ENCODE results near the gene ADIRF.
"Not testable (repeated sequence)": the region's sequence is repeated elsewhere in the genome, so short reads cannot be mapped to it uniquely, and the experiment has no call there.

Gene ADIRF

DNA sequence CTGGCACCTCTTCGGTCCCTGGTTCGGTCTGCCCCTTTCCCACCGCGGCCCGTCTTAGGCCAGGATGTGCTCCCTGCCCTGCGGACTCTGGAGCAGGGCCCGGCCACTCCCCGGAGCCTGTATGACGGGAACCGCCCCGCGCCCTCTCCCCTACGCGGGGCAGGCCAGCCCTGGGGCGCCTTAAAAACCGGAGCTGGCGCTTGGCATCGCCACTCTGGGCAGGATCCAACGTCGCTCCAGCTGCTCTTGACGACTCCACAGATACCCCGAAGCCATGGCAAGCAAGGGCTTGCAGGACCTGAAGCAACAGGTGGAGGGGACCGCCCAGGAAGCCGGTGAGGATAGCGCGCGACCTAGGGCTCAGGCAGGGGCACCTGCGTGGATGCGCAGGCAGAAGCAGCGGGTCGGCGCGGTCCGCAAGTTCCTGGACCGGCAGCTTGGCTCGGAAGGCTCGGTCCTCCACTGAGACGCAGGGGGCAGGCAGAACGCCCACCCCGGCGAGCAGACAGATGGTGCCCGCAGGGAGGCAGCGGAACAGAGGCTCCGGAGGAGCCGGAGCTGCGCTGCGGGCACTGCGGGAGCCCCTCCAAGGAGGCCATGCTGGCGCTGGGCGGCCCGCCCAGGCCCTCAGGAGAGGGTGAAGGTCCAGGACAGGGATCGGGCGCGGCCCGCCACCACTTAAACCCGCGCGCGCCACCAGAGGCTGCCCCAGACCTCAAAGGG, at the start of gene ADIRF:
Gene ADIRF (plus strand): TSS at position 212 of the 723 bp plus-strand sequence. CDS start 63 bp downstream, at position 275.
- DNase-seq = no peak

GRCh38 chr10:86922553-86922961, 45.7 kb upstream of the ADIRF start:
- no peak for DNase-seq

GRCh38 chr10:86929468-86930380, 38.6 kb upstream of the ADIRF start:
- no peak for DNase-seq

DNA sequence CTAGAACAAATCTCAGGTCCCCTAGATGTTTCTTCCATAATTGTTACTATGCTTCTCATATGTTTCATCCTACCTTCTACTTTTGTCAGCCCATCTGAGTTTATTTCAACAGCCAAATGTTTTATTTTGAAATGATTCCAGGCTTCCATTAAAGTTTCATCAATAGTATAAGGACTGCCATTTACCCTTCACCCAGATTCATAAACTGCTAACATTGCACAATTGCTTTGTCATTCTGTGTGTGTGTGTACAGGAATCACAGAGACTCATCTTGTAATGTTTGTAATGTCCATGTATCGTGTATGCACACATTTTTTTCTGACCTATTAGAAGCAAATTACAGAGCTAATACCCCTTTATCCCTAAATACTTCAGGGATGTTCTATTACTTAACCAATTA, 36.4 kb upstream of the ADIRF start:
- no peak for DNase-seq

GRCh38 chr10:86932674-86933073, 35.6 kb upstream of the ADIRF start:
- no peak for DNase-seq

- not testable (repeated sequence) for DNase-seq
Measured at GRCh38 chr10:86934162-86934711, 34.0 kb upstream of the ADIRF start.

DNA sequence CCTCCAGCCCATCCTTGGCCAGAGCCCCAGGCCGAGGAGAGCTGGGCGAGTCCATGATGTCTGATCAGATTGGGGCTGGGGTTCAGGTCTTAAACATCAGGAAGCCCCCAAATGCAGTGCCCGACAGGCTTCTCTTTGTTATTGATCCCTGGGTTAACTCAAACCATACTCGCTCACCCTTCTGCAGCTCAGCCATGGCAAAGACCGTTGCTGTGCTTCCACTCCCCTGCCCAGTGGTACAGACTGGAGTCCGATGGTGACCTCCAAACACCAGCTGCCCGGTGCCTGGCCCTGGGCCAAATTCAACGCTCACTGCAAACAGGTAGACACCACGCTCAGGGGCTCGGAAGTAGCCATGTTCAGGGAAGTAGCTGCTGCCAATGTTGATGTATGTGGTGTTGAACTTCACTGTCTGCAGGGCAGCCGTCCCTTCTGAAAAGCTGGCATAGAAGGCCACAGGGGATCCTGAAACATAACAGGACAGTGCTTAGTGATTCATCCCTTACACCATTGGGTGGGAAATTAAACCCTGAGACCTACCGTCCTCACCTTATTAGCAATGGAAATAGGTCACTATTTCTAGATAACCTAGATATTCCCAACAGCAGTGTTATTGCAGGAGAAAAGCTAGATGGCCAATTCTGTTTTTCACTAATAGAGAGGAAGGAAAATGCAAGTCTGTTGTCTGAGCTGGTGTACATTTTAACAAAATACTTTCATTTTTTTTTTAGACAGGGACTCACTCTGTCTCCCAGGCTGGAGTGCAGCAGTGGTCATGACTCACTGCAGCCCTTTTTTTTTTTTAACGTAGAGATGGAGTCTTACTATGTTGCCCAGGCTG, 31.4 kb upstream of the ADIRF start:
- DNase-seq = no peak

DNA sequence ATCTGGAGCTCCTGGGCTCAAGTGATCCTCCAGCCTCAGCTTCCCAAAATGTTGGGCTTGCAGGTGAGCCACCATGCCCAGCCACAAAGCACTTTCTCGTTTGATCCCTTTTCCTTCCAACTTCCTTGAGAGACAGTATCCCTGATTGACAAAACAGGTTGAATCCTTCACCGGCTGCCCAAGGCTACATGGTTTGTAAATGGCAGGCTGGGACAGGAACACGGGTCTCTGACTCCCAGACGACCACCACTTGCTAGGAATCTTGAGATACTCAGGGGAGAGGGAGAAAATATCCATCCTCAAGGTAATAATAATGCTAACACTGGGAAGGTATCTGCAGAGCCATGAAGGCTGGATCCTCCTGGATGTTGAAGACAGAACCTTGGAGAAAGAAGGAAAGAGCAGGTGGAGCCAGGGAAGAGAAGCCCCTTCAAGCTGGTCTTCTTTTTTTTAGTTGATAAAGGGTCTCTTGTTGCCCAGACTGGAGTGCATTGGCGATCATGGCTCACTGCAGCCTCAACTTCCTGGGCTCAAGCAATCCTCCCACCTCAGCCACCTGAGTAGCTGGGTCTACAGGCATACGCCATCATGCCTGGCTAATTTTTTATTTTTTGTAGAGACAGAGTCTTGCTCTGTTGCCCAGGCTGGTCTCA, 30.7 kb upstream of the ADIRF start:
- DNase-seq = no peak

DNA sequence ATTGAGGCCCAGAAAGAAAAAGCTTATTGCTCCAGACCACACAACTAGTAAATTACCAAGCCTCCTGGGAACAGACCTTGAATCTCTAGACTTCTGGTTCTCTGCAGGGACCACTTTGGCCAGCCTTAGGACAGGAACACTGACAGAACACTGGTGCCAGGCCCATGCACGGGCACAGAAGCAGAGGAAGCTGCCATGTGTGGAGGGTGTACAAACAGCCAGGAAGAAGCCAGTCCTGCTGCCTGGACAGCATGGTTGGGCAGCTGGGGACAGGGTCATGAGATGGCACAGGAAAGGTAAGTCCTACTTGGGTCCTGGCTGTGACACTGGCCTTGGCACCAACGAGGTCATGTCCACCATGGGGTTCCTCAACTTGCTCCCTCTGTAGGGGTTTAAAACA, 30.0 kb upstream of the ADIRF start:
- DNase-seq = no peak

DNA sequence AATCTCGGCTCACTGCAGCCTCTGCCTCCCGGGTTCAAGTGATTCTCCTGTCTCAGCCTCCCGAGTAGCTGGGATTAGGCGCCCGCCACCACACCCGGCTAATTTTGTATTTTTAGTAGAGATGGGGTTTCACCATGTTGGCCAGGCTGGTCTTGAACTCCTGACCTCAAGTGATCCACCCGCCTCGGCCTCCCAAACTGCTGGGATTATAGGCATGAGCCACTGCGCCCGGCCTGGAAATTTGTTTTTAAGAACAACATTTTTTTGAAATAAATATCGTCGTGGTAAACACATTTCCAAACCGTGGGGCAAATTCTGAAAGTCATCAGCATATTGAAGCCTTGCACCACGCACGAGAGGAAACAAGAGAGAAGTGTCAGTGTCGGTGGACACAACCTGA, 28.2 kb upstream of the ADIRF start:
- DNase-seq = not testable (repeated sequence)

DNA sequence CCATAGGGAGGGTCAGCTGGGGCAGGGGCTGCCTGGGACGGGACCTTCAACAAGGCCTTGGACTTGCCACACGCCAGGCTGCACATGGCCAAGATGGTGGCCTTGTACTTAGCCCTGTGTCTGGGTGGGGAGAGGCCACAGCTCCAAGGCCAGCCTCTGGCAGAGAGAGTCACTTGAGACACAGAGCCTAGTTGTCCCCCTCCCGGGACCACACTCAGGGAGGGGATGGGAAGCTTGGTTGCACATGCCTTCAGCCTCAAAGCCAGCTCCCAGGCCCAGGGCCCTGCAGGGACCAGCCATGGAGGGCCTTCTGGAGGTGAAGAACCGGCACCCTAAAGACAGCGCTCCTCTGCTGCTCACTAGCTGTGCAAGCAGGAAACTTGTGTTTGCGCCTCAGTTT, 27.6 kb upstream of the ADIRF start:
- no peak for DNase-seq

DNA sequence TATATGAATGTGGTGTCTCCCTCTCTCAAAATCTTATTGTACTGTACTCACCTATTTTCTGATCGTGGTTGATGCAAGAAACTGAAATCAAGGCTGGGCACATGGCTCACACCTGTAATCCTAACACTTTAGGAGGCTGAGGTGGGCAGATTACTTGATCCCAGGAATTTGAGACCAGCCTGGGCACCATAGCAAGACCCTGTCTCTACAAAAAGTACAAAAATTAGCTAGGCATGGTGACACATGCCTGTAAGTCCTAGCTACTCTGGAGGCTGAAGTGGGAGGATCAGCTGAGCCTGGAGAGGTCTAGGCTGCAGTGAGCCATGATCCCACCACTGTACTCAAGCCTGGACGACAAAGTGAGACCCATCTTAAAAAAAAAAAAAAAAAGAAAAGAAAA, 26.9 kb upstream of the ADIRF start:
- no peak for DNase-seq

DNA sequence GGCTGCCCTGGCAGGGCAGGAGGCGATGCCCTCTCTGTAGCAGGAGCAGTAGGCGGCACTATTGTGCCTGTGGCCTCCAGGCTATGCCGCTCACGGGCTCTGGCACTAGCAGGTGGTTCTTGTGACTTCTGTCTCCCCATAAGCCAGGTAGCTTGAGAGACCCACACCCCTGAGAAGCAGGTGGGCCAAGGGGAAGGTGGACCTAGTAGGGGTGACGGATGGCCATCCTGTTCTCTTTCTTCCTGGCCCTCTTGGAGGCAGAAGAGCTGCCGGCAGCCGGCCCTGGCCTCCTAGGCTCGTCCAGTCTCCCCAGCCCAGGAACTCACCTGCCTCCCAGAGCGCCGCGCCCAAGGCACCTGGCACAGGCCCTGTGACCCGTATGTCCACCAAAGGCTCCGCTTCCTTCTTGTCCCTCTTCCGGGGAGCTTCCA, 26.3 kb upstream of the ADIRF start:
- no peak for DNase-seq

DNA sequence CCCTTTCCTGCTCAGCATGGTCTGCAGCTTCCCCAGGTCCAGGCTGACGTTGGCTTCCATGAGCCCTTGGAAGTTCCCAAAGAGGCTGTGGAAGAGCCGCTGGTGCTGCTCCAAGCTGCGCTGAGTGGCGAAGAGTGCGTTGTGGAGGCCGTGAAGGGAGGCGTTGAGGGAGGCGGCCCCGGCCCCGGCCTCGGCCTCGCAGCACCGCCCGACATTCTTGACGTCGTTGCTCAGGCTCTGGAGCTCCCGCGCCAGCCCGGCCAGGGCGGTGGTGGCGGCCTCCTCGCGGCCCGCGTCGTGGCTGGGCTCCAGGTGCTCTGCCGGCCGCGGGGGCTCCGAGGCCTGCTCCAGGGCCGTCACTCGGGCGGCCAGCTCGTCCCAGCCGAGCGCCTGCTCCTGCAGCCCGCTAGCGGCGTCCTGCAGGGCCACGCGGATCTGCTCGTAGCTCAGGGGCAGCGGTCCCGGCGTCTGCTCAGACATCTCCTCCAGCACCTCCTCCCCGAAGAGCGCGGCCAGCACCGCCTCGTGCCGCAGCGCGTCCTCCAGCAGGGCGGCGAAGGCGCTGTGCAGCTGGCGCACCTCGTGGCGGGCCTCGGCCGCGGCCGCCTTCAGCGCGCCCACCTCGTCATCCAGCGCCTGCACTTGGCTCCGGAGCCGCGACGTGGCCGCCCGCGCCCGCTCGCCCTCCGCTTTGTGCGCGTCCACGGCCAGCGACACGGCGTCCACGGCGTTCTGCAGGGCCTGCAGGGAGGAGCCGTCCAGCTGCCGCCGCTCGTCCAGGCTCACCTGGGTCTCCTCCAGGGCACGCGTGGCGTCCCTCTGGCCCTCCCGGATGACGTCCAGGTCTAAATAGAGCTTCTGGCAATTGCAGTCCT, 25.6 kb upstream of the ADIRF start:
- no peak for DNase-seq

DNA sequence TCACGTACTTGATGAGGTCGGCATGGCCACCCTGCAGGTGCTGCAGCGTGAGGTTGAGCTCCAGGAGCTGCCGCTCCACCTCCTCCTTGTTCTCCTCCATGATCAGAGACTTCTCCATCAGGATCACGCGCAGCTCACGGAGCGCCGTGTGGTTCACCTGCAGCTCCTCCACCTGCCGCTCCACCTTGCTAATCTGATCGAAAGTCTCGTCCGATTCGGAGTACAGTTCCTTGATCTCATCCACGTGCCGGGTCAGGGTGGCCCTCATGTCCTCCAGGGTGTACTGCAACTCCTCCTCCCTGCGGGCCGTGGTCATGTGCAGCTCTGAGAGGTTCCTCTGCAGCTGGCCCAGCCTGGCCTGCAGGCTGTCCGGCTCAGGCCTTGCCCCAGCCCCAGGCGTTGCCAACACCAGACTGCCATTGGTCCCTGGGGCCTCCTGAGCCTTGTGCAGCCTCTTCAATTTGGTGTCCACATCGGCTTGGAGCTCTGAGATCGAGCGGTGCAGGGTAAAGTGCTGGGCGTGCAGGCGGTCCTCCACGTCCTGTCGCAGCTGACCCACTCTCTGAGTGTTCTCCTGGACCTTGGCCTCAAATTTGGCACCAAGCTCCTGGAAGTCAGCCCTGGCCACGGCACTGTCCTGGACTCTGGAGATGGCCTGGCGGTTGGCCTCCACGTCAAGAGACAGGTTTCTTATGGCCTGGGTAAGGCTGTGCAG, 24.8 kb upstream of the ADIRF start:
- DNase-seq = no peak

- no peak for DNase-seq
Measured at GRCh38 chr10:86944031-86944419, 24.3 kb upstream of the ADIRF start.

- no peak for DNase-seq
Measured at GRCh38 chr10:86944471-86944870, 23.8 kb upstream of the ADIRF start.

GRCh38 chr10:86944907-86945306, 23.4 kb upstream of the ADIRF start:
- no peak for DNase-seq

DNA sequence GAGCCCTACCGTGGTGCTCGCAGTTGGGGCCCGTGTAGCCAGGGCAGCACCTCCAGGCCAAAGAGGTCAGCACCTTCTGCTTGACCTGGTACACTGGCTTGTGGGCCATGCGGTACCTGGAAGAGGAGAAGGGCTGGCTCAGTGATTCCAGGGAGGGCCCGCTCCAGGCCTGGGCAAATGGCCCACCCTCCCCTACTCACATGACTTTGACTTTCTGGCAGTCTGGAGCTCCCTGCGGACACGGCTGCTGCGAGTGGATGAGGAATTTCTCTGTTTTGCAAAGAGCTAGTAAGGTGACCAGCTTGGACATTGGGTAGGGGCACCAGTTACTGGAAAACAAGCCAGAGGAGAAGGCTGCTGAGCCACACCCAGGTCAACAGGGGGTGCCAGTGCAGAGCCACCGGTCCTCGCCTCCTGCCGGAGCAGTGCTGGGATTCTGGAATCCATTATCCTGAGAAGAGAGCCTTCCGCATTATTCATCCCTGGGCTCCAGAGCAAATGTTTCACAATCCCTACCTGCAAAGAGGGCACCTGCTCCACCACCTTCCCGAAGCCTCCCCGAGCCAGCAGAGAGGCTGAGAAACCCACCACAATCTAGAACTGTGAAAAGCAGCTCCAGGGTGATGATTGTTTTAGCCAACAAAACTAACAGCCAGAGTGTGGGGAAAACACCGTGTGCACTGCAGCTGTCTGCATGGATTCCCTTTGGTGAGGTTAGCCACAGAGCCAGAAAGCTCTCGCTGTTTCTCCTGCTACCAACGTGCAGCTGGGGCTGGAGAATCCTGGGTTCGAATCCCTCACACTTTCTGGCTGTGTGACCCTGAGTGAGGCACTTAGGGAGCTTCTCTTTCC, 22.7 kb upstream of the ADIRF start:
- no peak for DNase-seq

Measured in NCI-H187 treated with DMSO at 0.1 percent for 48 hours (cell line).